IPS DF 6.9 (cell line): Measurements from ENCODE around the gene ACCS.

ENCODE experiments used
- DNase-seq: peaks from one replicate; pipeline ENCODE4 v3.0.0-alpha.2; 2013; ENCODE audit warnings: low read depth, low spot score
- H3K27ac ChIP-seq: one replicate; pipeline ENCODE4 v1.5.1; 2013; ENCODE audit warnings: low read length, control low read depth
- H3K27me3 ChIP-seq: 2 replicates; pipeline ENCODE4 v1.6.1; 2013; ENCODE audit warnings: mild to moderate bottlenecking, low read length; ENCODE audit not compliant: control insufficient read depth, insufficient read depth
- H3K36me3 ChIP-seq: 2 replicates; pipeline ENCODE4 v1.6.1; 2013; ENCODE audit warnings: low read length; ENCODE audit not compliant: control insufficient read depth, insufficient read depth
- H3K4me1 ChIP-seq: 2 replicates; pipeline ENCODE4 v1.6.1; 2013; ENCODE audit warnings: low read length; ENCODE audit not compliant: control insufficient read depth, insufficient read depth
- H3K4me3 ChIP-seq: 2 replicates; pipeline ENCODE4 v1.5.1; 2013; ENCODE audit warnings: mild to moderate bottlenecking, low read length
- H3K9me3 ChIP-seq: 2 replicates; pipeline ENCODE4 v1.6.1; 2013; ENCODE audit warnings: low read length, inconsistent platforms; ENCODE audit not compliant: control insufficient read depth, insufficient read depth
- WGBS: extraction: QIAGEN DNeasy Blood & Tissue Kit; methylation state at CpG from one replicate; pipeline ENCODE4 v1.1.7; 2013; ENCODE audit warnings: mixed read lengths, missing lambda C conversion rate; ENCODE audit not compliant: insufficient read length, insufficient coverage; 5-methylcytosine and 5-hydroxymethylcytosine counted together

The ACCS gene

GRCh38 chr11:44112091-44112821 lies 46.2 kb downstream of the ACCS start:
- Histone ChIP-seq H3K27ac (no peak overlapping the region), H3K9me3 (no peaks in the 10 kb centered on the region), H3K4me1 (no peaks in the 10 kb centered on the region), H3K36me3 (no peaks in the 10 kb centered on the region), H3K4me3 (no peak overlapping the region), H3K27me3 (no peaks in the 10 kb centered on the region)
- no CpG with 5 or more reads among the region's 7 CpGs for WGBS
- no peak for DNase-seq

- no peaks in the 10 kb centered on the region for H3K9me3 ChIP-seq
- DNase-seq = no peak
- no peaks in the 10 kb centered on the region for H3K4me1 ChIP-seq
- WGBS = no CpG with 5 or more reads among the region's 3 CpGs
- H3K4me3 ChIP-seq = no peak overlapping the region
- no peaks in the 10 kb centered on the region for H3K36me3 ChIP-seq
- no peak overlapping the region for H3K27ac ChIP-seq
- H3K27me3 ChIP-seq = no peaks in the 10 kb centered on the region
Observed at GRCh38 chr11:44113018-44113417, 46.9 kb downstream of the ACCS start.

GRCh38 chr11:44113572-44113971 lies 47.5 kb downstream of the ACCS start:
- no peak for DNase-seq
- Histone ChIP-seq H3K4me1 (no peaks in the 10 kb centered on the region), H3K27me3 (no peaks in the 10 kb centered on the region), H3K36me3 (no peaks in the 10 kb centered on the region), H3K4me3 (no peak overlapping the region), H3K9me3 (no peaks in the 10 kb centered on the region), H3K27ac (no peak overlapping the region)
- WGBS = no CpG with 5 or more reads among the region's 3 CpGs

GRCh38 chr11:44116234-44116830 lies 50.3 kb downstream of the ACCS start:
- H3K4me1 ChIP-seq = no peaks in the 10 kb centered on the region
- H3K4me3 ChIP-seq = no peak overlapping the region
- no CpG with 5 or more reads among the region's 3 CpGs for WGBS
- H3K27ac ChIP-seq = no peak overlapping the region
- no peaks in the 10 kb centered on the region for H3K27me3 ChIP-seq
- no peak for DNase-seq
- H3K36me3 ChIP-seq = no peaks in the 10 kb centered on the region
- H3K9me3 ChIP-seq = no peaks in the 10 kb centered on the region

GRCh38 chr11:44120169-44120568 lies 54.1 kb downstream of the ACCS start:
- no peak for DNase-seq
- Histone ChIP-seq H3K36me3 (no peaks in the 10 kb centered on the region), H3K4me1 (no peaks in the 10 kb centered on the region), H3K9me3 (no peaks in the 10 kb centered on the region), H3K27ac (no peak overlapping the region), H3K4me3 (no peak overlapping the region), H3K27me3 (no peaks in the 10 kb centered on the region)
- no CpG with 5 or more reads among the region's 5 CpGs for WGBS

GRCh38 chr11:44125598-44125997 lies 59.5 kb downstream of the ACCS start:
- H3K27ac ChIP-seq = no peak overlapping the region
- H3K9me3 ChIP-seq = no peaks in the 10 kb centered on the region
- peaks cover 2% of the 10 kb centered on the region; the same call in 1 of the 2 replicates for H3K36me3 ChIP-seq
- no peaks in the 10 kb centered on the region for H3K4me1 ChIP-seq
- no CpG with 5 or more reads among the region's 4 CpGs for WGBS
- DNase-seq = no peak
- H3K4me3 ChIP-seq = no peak overlapping the region
- H3K27me3 ChIP-seq = no peaks in the 10 kb centered on the region

GRCh38 chr11:44126304-44126703 lies 60.2 kb downstream of the ACCS start:
- H3K4me3 ChIP-seq = no peak overlapping the region
- no peaks in the 10 kb centered on the region for H3K4me1 ChIP-seq
- DNase-seq = no peak
- WGBS = no CpG with 5 or more reads among the region's 2 CpGs
- H3K27ac ChIP-seq = no peak overlapping the region
- H3K9me3 ChIP-seq = no peaks in the 10 kb centered on the region
- H3K27me3 ChIP-seq = no peaks in the 10 kb centered on the region
- H3K36me3 ChIP-seq = peaks cover 2% of the 10 kb centered on the region; the same call in 1 of the 2 replicates

- no CpG with 5 or more reads among the region's 8 CpGs for WGBS
- no peaks in the 10 kb centered on the region for H3K9me3 ChIP-seq
- no peaks in the 10 kb centered on the region for H3K27me3 ChIP-seq
- DNase-seq = no peak
- H3K4me1 ChIP-seq = no peaks in the 10 kb centered on the region
- no peak overlapping the region for H3K4me3 ChIP-seq
- no peak overlapping the region for H3K27ac ChIP-seq
- peaks cover 2% of the 10 kb centered on the region; the same call in 1 of the 2 replicates for H3K36me3 ChIP-seq
Observed at GRCh38 chr11:44127130-44127529, 61.1 kb downstream of the ACCS start.

- Histone ChIP-seq H3K27ac (no peak overlapping the region), H3K36me3 (peaks cover 2% of the 10 kb centered on the region; the same call in 1 of the 2 replicates)
- WGBS = no CpG with 5 or more reads among the region's 3 CpGs
Observed at GRCh38 chr11:44128729-44129128, 62.7 kb downstream of the ACCS start.

GRCh38 chr11:44130751-44131150 lies 64.7 kb downstream of the ACCS start:
- no peak overlapping the region for H3K4me3 ChIP-seq
- no peaks in the 10 kb centered on the region for H3K27me3 ChIP-seq
- no CpG with 5 or more reads among the region's 6 CpGs for WGBS
- no peaks in the 10 kb centered on the region for H3K9me3 ChIP-seq
- no peak overlapping the region for H3K27ac ChIP-seq
- no peak for DNase-seq
- peaks cover 2% of the 10 kb centered on the region; the same call in 1 of the 2 replicates for H3K36me3 ChIP-seq
- H3K4me1 ChIP-seq = no peaks in the 10 kb centered on the region

More at GRCh38 chr11:44128729-44129128, 62.7 kb downstream of the ACCS start:
- Histone ChIP-seq H3K4me3 (no peak overlapping the region), H3K4me1 (no peaks in the 10 kb centered on the region), H3K27me3 (no peaks in the 10 kb centered on the region), H3K9me3 (no peaks in the 10 kb centered on the region)
- DNase-seq = no peak
